ENCODE measurements around the gene SLC18A3. TPM values are rescaled to one million over a fixed set of nuclear protein-coding genes. Genes with fewer than 3 reads are reported as not detected.

Gene SLC18A3
- total RNA-seq, 1 experiment from 2014 or later: not detected

GRCh38 chr10:49616421-49617101, 6.5 kb downstream of the SLC18A3 start:
- Histone ChIP-seq H3K4me3 (replicated peaks in 1 of 2; ENCODE audit: low read depth in 1 of 2, low read length in 2 of 2) (no peak overlapping the region), H3K9me3 (ENCODE audit: control insufficient read depth in 1 of 2, insufficient read depth in 1 of 2, low read depth in 1 of 2, low read length in 2 of 2) (no peaks in the 10 kb centered on the region), H3K36me3 (ENCODE audit: control insufficient read depth in 1 of 2, insufficient read depth in 2 of 2, low read length in 2 of 2) (no peaks in the 10 kb centered on the region), H3K79me2 (ENCODE audit: insufficient read depth, low read length) (no peaks in the 10 kb centered on the region), H3K27ac (ENCODE audit: low read depth, low read length) (no peak overlapping the region), H3K4me1 (ENCODE audit: control insufficient read depth in 1 of 2, insufficient read depth in 2 of 2, low read length in 2 of 2) (peaks cover 0 to 3% of the 10 kb centered on the region in 2 experiments; a peak in 2 of 4 replicates), H3K9me2 (ENCODE audit: insufficient read depth) (no peaks in the 10 kb centered on the region), H3K4me2 (ENCODE audit: low read length) (no peak overlapping the region), H2AFZ (ENCODE audit: low read depth, low read length, poor library complexity, severe bottlenecking) (no peak overlapping the region), H4K20me1 (ENCODE audit: insufficient read depth) (no peaks in the 10 kb centered on the region), H3K27me3 (ENCODE audit: insufficient read depth, low read length) (no peaks in the 10 kb centered on the region; the same call in 1 of the 2 replicates), H3K9ac (ENCODE audit: low read length) (no peak overlapping the region)
- ChIA-PET CTCF (no interaction called here), RAD21 (ENCODE audit: low non-redundant PET in 1 of 2, low total read pairs in 2 of 2, uncharacterized antibody in 2 of 2, unreplicated experiment in 2 of 2) (no interaction called here), POLR2A (no interaction called here)
- no peak for ATAC-seq
- no peak for DNase-seq (ENCODE audit: low read depth, low spot score)
- BruUV-seq (replicated peaks): no TSS peak
- intact Hi-C loops (cut with micrococcal nuclease): no loop called here
- TF ChIP-seq ZNF274 (IDR thresholded peaks at IDR 0.05; ENCODE audit: low read depth, low read length) (no peak), POLR2A (IDR thresholded peaks at IDR 0.05; ENCODE audit: borderline replicate concordance, extremely low read depth, insufficient read depth, insufficient read length) (no peak), EZH2phosphoT487 (IDR thresholded peaks at IDR 0.05; ENCODE audit: borderline replicate concordance) (no peak), EGR1 (IDR thresholded peaks at IDR 0.05; ENCODE audit: low read depth) (no peak), CEBPB (IDR thresholded peaks at IDR 0.05; ENCODE audit: low read depth) (no peak), ELF1 (IDR thresholded peaks at IDR 0.05; ENCODE audit: borderline replicate concordance, low read depth) (no peak), MAX (IDR thresholded peaks at IDR 0.05) (no peak), FOSL1 (IDR thresholded peaks at IDR 0.05; ENCODE audit: low read depth) (no peak), ZFX (IDR thresholded peaks at IDR 0.05) (no peak), POLR2AphosphoS5 (IDR thresholded peaks at IDR 0.05; ENCODE audit: low read depth, low read length) (no peak), REST (IDR thresholded peaks at IDR 0.05; ENCODE audit: low read depth) (no peak), SP1 (IDR thresholded peaks at IDR 0.05; ENCODE audit: low read depth) (no peak), ATF3 (IDR thresholded peaks at IDR 0.05) (no peak), SRF (IDR thresholded peaks at IDR 0.05; ENCODE audit: low read depth) (no peak), JUND (IDR thresholded peaks at IDR 0.05) (no peak), CBX3 (IDR thresholded peaks at IDR 0.05; ENCODE audit: low read depth) (no peak), CTCF (IDR thresholded peaks at IDR 0.05 in 2 of 3, conservative IDR thresholded peaks at IDR 0.05 in 1 of 3; ENCODE audit: borderline replicate concordance in 1 of 3, insufficient read depth in 1 of 3, low read depth in 2 of 3, low read length in 2 of 3) (no peak), ZBTB33 (IDR thresholded peaks at IDR 0.05; ENCODE audit: extremely low read depth, insufficient replicate concordance, low read length) (no peak), RAD21 (IDR thresholded peaks at IDR 0.05; ENCODE audit: low read depth) (no peak), SIN3A (IDR thresholded peaks at IDR 0.05; ENCODE audit: low read depth) (no peak)

All from HCT116 (cell line).